Articular chondrocyte of knee joint (primary cell): ENCODE measurements around the gene CD24. TPM values are rescaled to one million over a fixed set of nuclear protein-coding genes. Genes with fewer than 3 reads are reported as not detected.

Experiments used
- total RNA-seq: library from RNA; depleted of rRNA; stranded (reverse); fragments of >200 nt; gene quantifications from 2 replicates; pipeline ENCODE4 v1.2.3, GENCODE V29; 2012

The CD24 gene
- total RNA-seq: 4.2 and 49.1 TPM in 2 replicates

GRCh38 chr6:106974336-106974998, at the start of gene CD24:
Gene CD24, minus strand, starts transcription at chr6:106974729. Its CDS starts 83 bp downstream, at chr6:106974646.

Other genes starting within 250 kb of the CD24 start
- 13.6 and 14.2 TPM in 2 replicates for gene MTRES1, start 53.5 kb upstream of the CD24 start, total RNA-seq
- gene BEND3, start 140.8 kb upstream of the CD24 start, total RNA-seq: 2.2 and 2.4 TPM in 2 replicates